Fibroblast of skin of abdomen (primary cell): ENCODE data around the gene CFAP46. TPM values are rescaled to one million over a fixed set of nuclear protein-coding genes. Genes with fewer than 3 reads are reported as not detected.

Experiments
- DNase-seq: peaks from one replicate; pipeline ENCODE4 v3.0.0-alpha.2; 2013
- polyA plus RNA-seq, 2 experiments: library from polyadenylated mRNA; unstranded; fragments of 120-200 nt; gene quantifications; one replicate each; pipeline ENCODE4 v1.2.1, GENCODE V29; 2013; ENCODE audit not compliant: insufficient read length in 2 of 2

CFAP46 gene
- polyA plus RNA-seq (2013, experiment 1 of 2; ENCODE audit: insufficient read length), result 1.3 TPM
- polyA plus RNA-seq (2013, experiment 2 of 2; ENCODE audit: insufficient read length), result 1.7 TPM

- peak; percentile 71 for DNase-seq
Observed at GRCh38 chr10:132942101-132943057, at the start of gene CFAP46. TSS of gene CFAP46 (minus strand) at chr10:132942570. CDS start at chr10:132942484, 86 bp downstream.

DNA sequence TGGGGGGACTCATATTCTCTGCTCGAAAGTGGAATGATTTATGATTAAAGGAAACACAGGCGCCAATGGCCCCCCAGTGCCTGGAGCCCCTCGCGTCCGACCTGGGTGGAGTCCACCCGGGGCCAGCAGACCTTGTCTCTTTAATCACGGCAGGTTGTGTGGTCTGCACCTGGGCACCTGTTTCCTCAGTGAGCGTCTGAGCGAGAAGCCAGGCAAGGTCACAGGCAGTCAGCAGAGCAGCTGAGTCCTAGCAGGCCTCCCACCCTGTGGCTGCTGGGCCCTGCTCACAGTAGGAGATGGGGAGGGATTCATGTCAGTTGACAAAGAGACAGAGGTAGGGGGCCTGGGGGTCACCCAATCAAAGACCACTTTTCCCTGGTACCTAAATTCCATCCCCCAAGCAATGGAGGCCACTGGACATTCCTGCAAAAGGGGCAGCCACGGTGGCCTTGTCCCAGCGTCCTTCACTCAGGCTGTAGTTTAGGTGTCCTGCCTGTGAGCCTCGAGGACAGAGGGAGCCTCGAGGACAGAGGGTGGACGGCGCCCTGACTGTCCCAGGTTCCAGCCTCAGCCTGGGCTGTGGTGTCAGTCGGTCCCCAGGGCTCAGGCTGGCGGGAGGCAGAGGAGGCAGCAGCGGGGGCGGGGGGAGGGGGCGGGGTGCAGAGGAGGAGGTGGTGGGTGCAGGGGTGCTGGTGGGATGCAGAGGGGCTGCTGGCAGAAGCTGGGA lies 49.5 kb upstream of the CFAP46 start:
- DNase-seq, result no peak

DNA sequence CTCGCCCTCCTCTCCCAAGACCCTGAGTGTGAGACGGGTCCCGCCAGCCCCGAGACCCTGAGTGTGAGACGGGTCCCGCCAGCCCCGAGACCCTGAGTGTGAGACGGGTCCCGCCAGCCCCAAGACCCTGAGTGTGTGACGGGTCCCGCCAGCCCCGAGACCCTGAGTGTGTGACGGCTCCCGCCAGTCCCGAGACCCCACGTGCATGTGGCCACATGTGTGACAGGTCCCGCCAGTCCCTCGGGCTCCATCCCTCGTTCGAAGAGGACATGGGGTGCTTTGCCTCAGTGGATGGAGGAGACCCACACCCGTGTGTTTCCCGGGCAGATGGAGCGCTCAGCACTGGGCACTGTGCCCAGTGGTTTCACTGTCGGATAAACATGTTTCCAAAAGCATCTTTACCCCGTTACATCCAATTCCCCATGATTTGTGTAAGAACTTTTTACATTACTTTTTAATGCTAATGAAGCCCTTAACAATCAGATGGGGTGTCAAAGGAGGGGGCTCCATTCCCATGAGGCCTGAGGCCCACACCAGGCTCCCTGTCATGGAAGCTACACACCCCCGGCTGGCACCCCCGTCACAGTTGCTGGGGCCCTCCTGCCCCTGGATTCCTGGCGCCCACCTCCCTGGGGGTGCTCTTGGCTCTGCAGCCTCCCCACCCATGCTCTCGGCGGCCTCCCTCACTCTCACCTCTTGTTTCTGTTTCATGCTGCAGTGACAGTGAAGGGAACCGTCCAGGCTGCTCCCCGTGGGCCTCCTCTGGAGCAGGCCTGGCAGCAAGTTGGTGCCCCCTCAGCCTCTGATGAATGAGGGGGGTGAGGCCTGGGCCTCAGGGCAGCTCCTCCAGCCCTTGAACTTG lies 48.5 kb upstream of the CFAP46 start:
- DNase-seq, result no peak

GRCh38 chr10:132989476-132990415 lies 47.4 kb upstream of the CFAP46 start:
- DNase-seq, result no peak

DNA sequence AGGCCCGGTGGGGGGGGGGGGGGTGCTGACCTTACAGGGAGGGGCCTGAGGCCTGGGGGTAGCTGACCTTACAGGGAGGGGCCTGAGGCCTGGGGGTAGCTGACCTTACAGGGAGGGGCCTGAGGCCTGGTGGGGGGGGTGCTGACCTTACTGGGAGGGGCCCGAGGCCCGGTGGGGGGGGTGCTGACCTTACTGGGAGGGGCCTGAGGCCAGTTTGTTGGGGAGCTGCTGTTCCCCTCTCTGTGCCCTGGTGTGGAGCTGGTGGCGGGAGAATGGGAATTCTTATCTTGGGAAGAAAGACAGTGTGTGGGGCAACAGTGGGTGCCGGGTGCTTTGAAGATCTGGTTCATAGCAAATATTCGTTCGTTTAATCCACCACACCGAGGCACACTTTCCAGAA lies 46.6 kb upstream of the CFAP46 start:
- DNase-seq, result no peak

- DNase-seq, result peak; percentile 95
Observed at GRCh38 chr10:132987671-132988571, 45.6 kb upstream of the CFAP46 start.

- DNase-seq, result no peak
Observed at GRCh38 chr10:132986978-132987377, 44.6 kb upstream of the CFAP46 start.

DNA sequence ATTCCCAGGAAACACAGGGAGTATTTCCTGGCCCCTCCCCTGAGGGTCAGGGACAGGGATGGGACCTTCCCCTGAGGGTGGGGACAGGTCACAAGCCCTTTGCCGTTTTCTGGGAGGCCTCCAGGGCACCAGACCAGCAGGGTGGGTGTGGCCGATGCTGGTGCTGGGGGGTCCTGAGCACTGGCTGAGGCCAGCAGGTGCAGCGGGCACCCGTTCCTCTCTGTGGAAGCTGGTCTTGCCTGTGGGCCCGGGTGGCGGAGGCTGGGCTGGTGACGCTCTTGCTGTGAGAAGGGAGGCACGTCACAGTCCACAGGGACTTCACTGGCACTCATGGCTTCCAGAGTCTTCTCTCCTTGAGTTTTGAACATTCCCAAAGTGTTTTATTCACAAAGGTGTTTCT lies 44.2 kb upstream of the CFAP46 start:
- no peak for DNase-seq

- no peak for DNase-seq
Observed at GRCh38 chr10:132986076-132986475, 43.7 kb upstream of the CFAP46 start.

DNA sequence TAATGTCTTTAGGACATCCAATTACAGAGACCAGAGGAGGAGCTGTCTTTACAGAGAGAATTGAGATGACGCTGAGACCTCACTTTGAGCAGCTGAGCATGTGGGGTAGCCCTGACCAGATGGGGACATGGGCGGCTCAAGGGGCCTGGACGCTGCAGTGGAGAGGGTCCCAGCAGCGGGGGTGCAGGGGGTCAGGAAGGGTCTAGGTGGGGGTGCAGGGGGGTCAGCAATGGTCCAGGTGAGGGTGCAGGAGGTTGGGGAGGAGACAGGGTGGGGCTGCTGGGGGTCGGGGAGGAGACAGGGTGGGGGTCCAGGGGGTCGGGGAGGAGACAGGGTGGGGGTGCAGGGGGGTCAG lies 43.2 kb upstream of the CFAP46 start:
- no peak for DNase-seq

- no peak for DNase-seq
Observed at GRCh38 chr10:132984801-132985545, 42.6 kb upstream of the CFAP46 start.

DNA sequence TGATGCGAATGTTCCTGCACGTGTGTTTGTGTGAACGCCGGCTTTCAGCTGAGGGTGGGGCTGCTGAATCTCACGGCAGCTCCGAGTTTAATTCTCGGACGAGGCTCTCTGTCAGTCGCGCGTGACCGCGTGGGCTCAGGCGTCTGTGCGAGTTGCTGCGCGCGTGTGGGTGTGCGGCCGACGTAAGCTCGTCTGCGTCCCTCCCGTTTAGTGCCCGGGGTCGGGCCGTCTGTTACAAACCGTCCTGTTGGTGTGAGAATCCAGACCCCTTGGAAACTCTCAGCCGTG lies 41.6 kb upstream of the CFAP46 start:
- DNase-seq, result no peak

- no peak for DNase-seq
Observed at GRCh38 chr10:132983252-132984007, 41.1 kb upstream of the CFAP46 start.

DNA sequence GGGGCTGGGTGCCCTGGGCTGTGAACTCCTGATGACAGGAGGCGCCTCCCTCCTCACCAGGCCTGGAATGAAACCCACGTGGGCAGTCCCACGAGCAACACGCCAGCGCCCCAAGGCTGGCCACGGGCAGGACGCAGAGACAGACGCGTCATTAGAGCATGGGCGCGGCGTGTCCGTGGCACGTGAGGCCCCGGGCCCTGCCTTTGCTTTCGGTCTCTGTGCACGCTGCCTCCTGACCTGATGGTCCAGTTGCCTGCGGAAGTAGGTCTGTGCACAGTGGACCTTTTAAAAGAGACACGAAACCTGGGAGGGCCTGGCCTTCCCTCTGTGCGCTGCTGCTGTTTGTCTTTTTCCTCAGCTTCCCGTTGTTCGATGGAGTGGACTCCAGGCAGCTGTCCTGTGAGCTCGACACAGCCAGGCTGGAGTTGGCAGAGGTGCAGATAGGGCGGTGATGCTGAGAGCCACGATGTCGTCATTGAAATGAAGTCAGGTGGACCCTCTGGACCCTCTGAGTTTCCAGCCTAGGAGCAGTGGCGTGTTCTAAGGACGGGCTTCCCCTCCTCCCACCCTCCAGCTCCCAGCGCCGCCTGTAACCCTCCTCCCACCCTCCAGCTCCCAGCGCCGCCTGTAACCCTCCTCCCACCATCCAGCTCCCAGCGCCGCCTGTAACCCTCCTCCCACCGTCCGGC lies 40.1 kb upstream of the CFAP46 start:
- no peak for DNase-seq

- no peak for DNase-seq
Observed at GRCh38 chr10:132981746-132982145, 39.4 kb upstream of the CFAP46 start.

DNA sequence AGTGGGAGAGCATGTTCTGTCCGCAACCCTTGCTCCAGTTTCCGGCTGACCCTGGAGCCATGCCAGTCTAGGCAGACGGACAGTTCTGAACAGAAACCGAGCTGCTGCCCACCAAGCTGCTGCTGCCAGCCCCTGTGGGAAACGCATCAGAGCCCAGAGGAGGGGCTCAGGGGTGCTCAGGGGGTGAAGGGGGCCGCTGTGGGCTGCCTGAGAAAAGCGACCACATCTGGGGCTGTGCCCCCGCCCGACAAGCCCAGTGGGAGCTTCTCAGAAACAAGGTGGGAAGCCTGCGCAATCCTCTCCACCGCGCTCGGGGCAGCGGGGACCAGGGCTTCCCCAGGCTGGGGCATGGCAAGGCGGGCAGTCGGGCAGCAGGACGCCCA lies 38.8 kb upstream of the CFAP46 start:
- DNase-seq, result no peak

DNA sequence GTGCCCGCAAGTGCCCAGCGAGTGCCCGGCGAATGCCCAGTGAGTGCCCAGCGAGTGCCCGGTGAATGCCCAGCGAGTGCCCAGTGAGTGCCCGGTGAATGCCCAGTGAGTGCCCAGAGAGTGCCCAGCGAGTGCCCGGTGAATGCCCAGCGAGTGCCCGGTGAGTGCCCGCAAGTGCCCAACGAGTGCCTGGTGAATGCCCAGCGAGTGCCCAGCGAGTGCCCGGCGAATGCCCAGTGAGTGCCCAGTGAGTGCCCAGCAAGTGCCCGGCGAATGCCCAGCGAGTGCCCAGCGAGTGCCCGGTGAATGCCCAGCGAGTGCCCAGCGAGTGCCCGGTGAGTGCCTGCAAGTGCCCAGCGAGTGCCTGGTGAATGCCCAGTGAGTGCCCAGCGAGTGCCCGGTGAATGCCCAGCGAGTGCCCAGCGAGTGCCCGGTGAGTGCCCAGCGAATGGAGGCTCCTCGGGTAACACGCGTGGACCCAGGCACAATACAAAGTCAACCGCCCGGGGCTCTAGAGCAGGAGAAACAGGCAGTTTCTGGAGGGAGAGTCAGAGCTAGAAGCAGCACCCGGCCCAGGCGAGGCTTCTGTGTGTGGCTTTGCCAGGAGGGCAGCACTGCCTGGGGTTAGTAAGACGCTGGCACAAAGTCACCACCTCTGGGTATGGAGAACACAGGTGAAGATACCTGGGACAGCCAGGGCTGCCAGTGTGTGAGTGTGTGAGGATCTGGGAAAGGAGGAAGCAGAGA lies 38.2 kb upstream of the CFAP46 start:
- no peak for DNase-seq
